GM18505 (cell line): ENCODE results near the gene RAD51B.

Source experiments
- ATAC-seq: cut with Tn5 transposase; IDR thresholded peaks from one replicate; pipeline ENCODE4 v1.9.1; 2021; ENCODE audit not compliant: unreplicated experiment
- POLR2A ChIP-seq: IDR thresholded peaks from 4 replicates; pipeline ENCODE4 v1.6.1; 2011; ENCODE audit warnings: borderline replicate concordance; ENCODE audit not compliant: insufficient read depth, insufficient read length; ENCODE audit errors: extremely low read depth

The RAD51B gene

DNA sequence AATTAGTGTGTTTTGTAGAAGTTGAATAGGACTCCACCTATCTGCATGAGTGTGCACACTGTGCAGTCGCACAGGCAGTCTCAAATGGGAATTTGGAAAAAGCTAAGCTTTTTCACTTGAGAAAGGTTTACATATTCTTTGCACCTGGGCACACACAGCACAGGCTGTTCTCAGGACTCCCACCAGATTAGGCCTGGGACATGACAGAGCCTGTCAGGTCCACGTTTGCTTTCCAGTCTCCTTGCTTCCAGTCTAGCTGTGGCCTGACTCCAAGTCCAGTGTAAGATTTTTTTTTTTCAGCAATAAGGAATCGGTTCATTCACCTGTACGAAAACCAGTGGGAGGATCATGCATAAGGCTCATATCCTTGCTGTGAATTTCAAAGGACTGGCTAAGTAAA is 792.0 kb downstream of the RAD51B start:
- no peak for TF ChIP-seq POLR2A
- no peak for ATAC-seq

DNA sequence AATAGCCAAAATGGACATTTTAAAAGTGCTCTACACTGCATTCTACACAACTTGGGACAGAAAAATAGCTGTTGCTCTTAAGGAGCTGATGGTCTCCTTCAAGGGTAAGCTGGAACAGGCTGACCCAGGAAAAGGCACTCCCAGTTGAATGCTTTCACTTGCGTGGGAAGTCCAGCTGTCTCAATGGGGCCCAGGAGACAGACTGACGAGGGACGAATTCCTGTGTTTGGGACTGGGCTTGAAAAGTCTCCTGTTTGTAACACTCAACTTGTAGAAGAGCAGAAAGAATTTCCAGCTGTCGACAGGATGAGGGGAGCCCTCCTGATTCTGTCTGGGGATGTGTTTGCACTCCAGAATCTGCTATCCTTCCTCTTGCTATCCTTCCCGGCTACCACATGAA is 792.5 kb downstream of the RAD51B start:
- ATAC-seq, result no peak
- TF ChIP-seq POLR2A, result no peak

GRCh38 chr14:68616221-68616902 is 796.8 kb downstream of the RAD51B start:
- no peak for TF ChIP-seq POLR2A
- no peak for ATAC-seq

DNA sequence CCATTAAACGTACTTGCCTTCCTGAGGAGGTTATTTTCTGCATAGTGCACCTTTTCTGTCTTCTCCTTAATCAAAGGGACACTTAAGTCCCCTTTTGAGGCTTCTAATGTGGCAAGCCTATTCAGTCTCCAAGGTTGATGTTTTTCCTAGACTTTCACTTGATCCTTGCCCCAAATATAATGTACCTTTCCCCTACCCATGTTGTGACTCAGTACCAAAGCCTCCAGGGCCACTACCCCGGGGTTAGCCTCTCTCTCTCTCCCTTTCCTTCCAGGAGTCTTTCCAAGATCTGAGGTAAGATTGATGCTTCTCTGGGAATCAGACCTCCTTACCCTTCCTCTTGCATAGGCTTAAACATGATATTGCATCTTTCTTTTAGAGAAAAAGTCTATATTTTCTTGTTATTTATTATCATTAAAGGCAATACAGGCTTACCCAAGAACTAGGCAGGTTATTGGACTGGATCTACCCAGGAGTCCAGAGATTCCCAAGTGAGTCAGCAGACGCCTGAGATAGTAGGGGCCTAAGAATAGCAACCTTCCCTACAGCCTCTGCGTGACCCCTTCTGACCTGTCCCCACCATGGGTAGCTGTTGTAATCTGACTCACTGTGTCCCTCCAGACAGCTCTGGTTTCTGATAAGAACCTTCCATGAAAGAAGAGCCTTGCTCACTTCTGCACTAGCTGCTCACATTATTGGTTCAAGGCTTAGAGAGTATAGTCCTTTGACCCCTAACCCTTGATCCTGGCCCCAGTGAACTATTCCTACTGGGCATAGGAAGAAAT is 800.4 kb downstream of the RAD51B start:
- ATAC-seq, result no peak
- TF ChIP-seq POLR2A, result no peak

- no peak for TF ChIP-seq POLR2A
These were observed 802.1 kb downstream of the RAD51B start for GRCh38 chr14:68621400-68622365.

GRCh38 chr14:68622856-68623255 is 803.3 kb downstream of the RAD51B start:
- no peak for TF ChIP-seq POLR2A
- no peak for ATAC-seq

More at GRCh38 chr14:68621400-68622365, 802.1 kb downstream of the RAD51B start:
- no peak for ATAC-seq

DNA sequence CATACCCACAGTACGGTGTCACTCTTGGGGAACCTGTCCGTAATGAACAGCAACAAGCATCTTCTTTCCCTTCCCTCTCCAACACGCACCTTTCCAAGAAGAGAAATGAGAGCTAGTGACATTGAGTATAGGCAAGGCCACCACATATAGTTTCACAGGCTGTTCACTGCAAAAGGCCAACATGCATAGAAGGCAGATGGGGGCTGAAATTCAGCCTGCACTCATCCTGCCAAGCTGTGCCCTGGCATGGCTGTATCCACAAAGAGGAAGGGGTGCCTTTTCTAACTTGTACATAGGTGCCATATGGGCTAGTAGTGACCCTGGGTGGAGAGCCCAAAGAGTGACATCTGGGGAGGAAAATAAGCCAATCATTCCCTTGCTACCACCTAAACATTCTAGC is 803.7 kb downstream of the RAD51B start:
- ATAC-seq, result no peak
- TF ChIP-seq POLR2A, result no peak

- no peak for ATAC-seq
- TF ChIP-seq POLR2A, result no peak
These were observed 804.2 kb downstream of the RAD51B start for GRCh38 chr14:68623826-68624225.

DNA sequence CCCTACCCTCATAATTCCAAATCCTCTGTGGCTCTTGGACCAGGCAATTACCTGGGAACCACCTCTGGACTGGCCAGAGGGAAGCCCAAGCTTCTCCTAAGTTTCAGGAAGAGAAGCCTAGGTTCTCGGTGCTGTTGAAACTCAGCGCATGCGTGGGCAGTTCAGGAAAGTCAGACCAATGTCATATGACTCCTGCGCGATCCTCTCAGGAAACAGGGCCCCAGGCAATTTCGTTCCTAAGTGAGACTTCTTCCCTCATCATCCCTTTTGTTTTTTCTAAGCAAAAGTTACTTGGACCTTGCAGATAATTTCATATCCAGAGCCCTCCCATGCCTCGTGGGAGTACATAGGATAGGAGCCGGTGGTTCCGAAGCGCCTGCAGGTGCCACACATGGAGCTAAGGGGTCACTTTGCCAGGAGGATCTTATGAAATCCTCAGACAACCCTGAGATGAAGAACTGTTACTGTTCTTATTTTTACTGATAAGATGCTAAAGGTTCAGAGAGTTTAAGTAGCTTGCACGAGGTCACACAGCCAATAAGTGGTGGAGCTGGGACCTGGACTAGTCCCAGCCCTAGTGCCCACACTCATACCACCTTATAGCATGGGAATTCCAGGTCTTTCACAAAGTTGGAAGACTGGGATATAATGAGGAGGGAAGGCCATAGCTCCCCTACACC is 805.1 kb downstream of the RAD51B start:
- TF ChIP-seq POLR2A, result no peak
- ATAC-seq, result no peak

GRCh38 chr14:68625366-68626090 is 805.9 kb downstream of the RAD51B start:
- TF ChIP-seq POLR2A, result no peak
- ATAC-seq, result no peak

DNA sequence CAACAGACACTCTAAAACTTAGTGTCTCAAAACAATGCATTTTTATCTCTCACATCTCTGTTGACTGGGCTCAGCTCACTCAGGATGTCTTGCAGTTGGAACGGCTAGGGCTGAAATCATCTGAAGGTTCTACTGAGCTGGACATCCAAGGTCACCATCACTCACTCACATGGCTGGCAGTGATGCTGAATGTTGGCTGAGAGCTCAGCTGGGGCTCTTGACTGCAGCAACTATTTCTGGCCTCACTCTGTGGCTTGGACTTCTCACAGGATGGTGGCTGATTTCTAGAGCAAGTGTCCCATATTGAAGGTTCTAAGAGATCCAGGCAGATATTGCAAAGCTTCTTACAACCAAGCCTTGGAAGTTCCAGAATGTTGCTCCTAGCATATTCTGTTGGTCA is 806.8 kb downstream of the RAD51B start:
- ATAC-seq, result no peak
- TF ChIP-seq POLR2A, result no peak
